Measurements from ENCODE around the gene SLC9A8.
"Not testable (repeated sequence)": the region's sequence is repeated elsewhere in the genome, so short reads cannot be mapped to it uniquely, and the experiment has no call there.

- not testable (repeated sequence) for TF ChIP-seq CTCF, POLR2AphosphoS5, POLR2A (IDR thresholded peaks at IDR 0.05)
Observed at GRCh38 chr20:49782439-49782838, 30.2 kb upstream of the SLC9A8 start.

Measured in stomach (tissue), 4 donors.